ENCODE measurements around the gene PEA15.
A peak's percentile ranks its signal among the peaks of the same experiment; 100 is the strongest.

PEA15 gene

DNA sequence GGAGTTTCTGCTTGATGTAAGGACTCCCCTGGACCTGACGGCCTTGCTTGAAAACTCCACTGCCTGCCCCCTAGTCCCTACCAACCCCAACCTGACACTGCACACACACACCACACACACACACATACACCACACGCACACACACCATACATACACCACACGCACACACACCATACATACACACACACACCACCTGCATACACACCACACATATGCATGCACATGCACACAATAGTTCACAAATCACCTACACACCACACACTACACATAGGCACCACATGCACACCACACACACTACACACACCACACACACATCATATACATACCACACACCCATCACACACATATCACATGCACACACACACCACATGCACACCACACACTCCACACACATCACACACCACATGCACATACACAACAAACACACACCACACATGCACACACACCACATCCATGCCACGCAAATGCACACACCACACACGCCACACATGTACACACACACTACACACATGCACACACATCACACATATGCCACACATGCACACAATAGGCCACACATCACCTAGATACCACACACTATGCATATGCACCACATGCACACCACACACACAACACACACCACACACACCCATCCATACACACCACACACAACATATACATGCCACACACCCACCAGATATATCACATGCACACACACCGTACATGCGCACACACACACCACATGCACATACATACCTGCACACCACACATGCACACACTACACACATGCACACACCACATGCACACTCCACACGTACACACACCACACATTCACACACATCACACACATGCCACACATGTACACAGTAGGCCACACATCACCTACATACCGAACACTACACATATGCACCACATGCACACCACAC lies 11.1 kb upstream of the PEA15 start (continued):
- no peak for TF ChIP-seq KLF8 (tag by site-specific recombination; IDR thresholded peaks at IDR 0.05)
- TF ChIP-seq ZNF48 (tag by site-specific recombination; IDR thresholded peaks at IDR 0.05), result no peak
- TF ChIP-seq ZNF274 (IDR thresholded peaks at IDR 0.05; ENCODE audit: low read length), result no peak
- peak; percentile 54; the same call in 1 of the 2 replicates for TF ChIP-seq ZNF274 (tag by site-specific recombination; IDR thresholded peaks at IDR 0.05; ENCODE audit: borderline replicate concordance)
- TF ChIP-seq YY1 (tag by site-specific recombination; IDR thresholded peaks at IDR 0.05), result no peak
- no peak for TF ChIP-seq ZNF701 (tag by site-specific recombination; IDR thresholded peaks at IDR 0.05)
- TF ChIP-seq ZNF514 (tag by site-specific recombination; IDR thresholded peaks at IDR 0.05), result no peak
- peak; percentile 28; the same call in 1 of the 2 replicates for TF ChIP-seq ZBTB48 (tag by site-specific recombination; IDR thresholded peaks at IDR 0.05)
- 0 out of 2 replicates have a peak, but pooled peaks have one; percentile 10 for TF ChIP-seq ZNF112 (tag by site-specific recombination; IDR thresholded peaks at IDR 0.05)
- TF ChIP-seq, protein P1, sequence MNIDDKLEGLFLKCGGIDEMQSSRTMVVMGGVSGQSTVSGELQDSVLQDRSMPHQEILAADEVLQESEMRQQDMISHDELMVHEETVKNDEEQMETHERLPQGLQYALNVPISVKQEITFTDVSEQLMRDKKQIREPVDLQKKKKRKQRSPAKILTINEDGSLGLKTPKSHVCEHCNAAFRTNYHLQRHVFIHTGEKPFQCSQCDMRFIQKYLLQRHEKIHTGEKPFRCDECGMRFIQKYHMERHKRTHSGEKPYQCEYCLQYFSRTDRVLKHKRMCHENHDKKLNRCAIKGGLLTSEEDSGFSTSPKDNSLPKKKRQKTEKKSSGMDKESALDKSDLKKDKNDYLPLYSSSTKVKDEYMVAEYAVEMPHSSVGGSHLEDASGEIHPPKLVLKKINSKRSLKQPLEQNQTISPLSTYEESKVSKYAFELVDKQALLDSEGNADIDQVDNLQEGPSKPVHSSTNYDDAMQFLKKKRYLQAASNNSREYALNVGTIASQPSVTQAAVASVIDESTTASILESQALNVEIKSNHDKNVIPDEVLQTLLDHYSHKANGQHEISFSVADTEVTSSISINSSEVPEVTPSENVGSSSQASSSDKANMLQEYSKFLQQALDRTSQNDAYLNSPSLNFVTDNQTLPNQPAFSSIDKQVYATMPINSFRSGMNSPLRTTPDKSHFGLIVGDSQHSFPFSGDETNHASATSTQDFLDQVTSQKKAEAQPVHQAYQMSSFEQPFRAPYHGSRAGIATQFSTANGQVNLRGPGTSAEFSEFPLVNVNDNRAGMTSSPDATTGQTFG (tag by site-specific recombination; IDR thresholded peaks at IDR 0.05; ENCODE audit: borderline replicate concordance), result 0 out of 2 replicates have a peak, but pooled peaks have one; percentile 40
- TF ChIP-seq ZNF596 (tag by site-specific recombination; IDR thresholded peaks at IDR 0.05), result no peak
- TF ChIP-seq, protein P2, sequence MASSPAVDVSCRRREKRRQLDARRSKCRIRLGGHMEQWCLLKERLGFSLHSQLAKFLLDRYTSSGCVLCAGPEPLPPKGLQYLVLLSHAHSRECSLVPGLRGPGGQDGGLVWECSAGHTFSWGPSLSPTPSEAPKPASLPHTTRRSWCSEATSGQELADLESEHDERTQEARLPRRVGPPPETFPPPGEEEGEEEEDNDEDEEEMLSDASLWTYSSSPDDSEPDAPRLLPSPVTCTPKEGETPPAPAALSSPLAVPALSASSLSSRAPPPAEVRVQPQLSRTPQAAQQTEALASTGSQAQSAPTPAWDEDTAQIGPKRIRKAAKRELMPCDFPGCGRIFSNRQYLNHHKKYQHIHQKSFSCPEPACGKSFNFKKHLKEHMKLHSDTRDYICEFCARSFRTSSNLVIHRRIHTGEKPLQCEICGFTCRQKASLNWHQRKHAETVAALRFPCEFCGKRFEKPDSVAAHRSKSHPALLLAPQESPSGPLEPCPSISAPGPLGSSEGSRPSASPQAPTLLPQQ (tag by site-specific recombination; IDR thresholded peaks at IDR 0.05), result no peak
- no peak for TF ChIP-seq GLIS2 (tag by site-specific recombination; IDR thresholded peaks at IDR 0.05)
- peak; percentile 8; the same call in 1 of the 2 replicates for TF ChIP-seq ZNF473 (tag by site-specific recombination; IDR thresholded peaks at IDR 0.05)
- TF ChIP-seq ZNF548 (tag by site-specific recombination; IDR thresholded peaks at IDR 0.05), result peak; percentile 12; the same call in 1 of the 2 replicates
- TF ChIP-seq ZNF155 (tag by site-specific recombination; IDR thresholded peaks at IDR 0.05), result no peak
- TF ChIP-seq ZNF792 (tag by site-specific recombination; IDR thresholded peaks at IDR 0.05), result 0 out of 2 replicates have a peak, but pooled peaks have one; percentile 41
- no peak for TF ChIP-seq ZEB2 (tag by site-specific recombination; IDR thresholded peaks at IDR 0.05)
- TF ChIP-seq, protein P3, sequence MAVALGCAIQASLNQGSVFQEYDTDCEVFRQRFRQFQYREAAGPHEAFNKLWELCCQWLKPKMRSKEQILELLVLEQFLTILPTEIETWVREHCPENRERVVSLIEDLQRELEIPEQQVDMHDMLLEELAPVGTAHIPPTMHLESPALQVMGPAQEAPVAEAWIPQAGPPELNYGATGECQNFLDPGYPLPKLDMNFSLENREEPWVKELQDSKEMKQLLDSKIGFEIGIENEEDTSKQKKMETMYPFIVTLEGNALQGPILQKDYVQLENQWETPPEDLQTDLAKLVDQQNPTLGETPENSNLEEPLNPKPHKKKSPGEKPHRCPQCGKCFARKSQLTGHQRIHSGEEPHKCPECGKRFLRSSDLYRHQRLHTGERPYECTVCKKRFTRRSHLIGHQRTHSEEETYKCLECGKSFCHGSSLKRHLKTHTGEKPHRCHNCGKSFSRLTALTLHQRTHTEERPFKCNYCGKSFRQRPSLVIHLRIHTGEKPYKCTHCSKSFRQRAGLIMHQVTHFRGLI (tag by site-specific recombination; IDR thresholded peaks at IDR 0.05), result no peak
- TF ChIP-seq, protein P4, sequence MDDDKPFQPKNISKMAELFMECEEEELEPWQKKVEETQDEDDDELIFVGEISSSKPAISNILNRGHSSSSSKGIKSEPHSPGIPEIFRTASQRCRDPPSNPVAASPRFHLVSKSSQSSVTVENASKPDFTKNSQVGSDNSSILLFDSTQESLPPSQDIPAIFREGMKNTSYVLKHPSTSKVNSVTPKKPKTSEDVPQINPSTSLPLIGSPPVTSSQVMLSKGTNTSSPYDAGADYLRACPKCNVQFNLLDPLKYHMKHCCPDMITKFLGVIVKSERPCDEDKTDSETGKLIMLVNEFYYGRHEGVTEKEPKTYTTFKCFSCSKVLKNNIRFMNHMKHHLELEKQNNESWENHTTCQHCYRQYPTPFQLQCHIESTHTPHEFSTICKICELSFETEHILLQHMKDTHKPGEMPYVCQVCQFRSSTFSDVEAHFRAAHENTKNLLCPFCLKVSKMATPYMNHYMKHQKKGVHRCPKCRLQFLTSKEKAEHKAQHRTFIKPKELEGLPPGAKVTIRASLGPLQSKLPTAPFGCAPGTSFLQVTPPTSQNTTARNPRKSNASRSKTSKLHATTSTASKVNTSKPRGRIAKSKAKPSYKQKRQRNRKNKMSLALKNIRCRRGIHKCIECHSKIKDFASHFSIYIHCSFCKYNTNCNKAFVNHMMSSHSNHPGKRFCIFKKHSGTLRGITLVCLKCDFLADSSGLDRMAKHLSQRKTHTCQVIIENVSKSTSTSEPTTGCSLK (tag by site-specific recombination; IDR thresholded peaks at IDR 0.05), result no peak
- no peak for TF ChIP-seq ZNF626 (tag by site-specific recombination; IDR thresholded peaks at IDR 0.05)
- TF ChIP-seq ZNF211 (tag by site-specific recombination; IDR thresholded peaks at IDR 0.05; ENCODE audit: low read depth), result no peak
